Astrocyte of the spinal cord (primary cell): ENCODE measurements around the gene TMEM198.

ENCODE experiments used
- DNase-seq: peaks from one replicate; pipeline ENCODE4 v3.0.0; 2011; ENCODE audit warnings: low read depth, low spot score
- H3K4me3 ChIP-seq: 2 replicates; pipeline ENCODE4 v1.5.1; 2011; ENCODE audit warnings: low read depth, mild to moderate bottlenecking, low read length, moderate library complexity
- CTCF ChIP-seq: IDR thresholded peaks from 2 replicates; pipeline ENCODE4 v1.5.1; 2012; ENCODE audit warnings: low read depth, mild to moderate bottlenecking, low read length, inconsistent platforms
- in situ Hi-C: cut with HindIII; loops from 2 replicates; pipeline ENCODE4 v1.10.0; 2017; ENCODE audit warnings: low sequenced_read_pairs

The TMEM198 gene

GRCh38 chr2:219545943-219546352 is 2.1 kb downstream of the TMEM198 start:
- H3K4me3 ChIP-seq, result no peak overlapping the region
- DNase-seq, result no peak
- in situ Hi-C loops, result no loop called here
- no peak for TF ChIP-seq CTCF

- H3K4me3 ChIP-seq, result no peak overlapping the region
- in situ Hi-C loops, result no loop called here
- no peak for DNase-seq
- TF ChIP-seq CTCF, result no peak
Observed at GRCh38 chr2:219547621-219548020, 3.8 kb downstream of the TMEM198 start.

- no peak for TF ChIP-seq CTCF
- DNase-seq, result no peak
- in situ Hi-C loops, result no loop called here
- H3K4me3 ChIP-seq, result no peak overlapping the region
Observed at GRCh38 chr2:219548990-219549389, 5.2 kb downstream of the TMEM198 start.

DNA sequence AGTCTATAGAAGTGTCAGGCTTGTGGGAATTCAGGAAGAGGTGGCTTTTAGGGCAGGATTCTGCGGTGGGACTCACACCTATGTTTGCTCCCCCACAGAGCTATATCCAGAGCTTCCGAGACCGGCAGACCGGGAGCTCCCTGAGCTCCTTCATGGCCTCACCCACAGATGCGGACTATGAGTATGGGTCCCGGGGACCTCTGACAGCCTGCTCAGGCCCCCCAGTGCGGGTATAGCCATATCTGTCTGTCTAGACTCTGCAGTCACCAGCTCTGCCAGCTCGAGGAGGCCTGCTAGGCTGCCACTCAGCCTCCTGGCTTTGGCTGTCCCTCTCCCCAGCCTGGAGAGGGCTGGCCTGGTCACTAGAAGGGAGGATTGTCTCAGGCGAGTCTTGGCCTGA is 5.8 kb downstream of the TMEM198 start:
- no peak overlapping the region for H3K4me3 ChIP-seq
- DNase-seq, result no peak
- in situ Hi-C loops, result no loop called here
- TF ChIP-seq CTCF, result no peak

DNA sequence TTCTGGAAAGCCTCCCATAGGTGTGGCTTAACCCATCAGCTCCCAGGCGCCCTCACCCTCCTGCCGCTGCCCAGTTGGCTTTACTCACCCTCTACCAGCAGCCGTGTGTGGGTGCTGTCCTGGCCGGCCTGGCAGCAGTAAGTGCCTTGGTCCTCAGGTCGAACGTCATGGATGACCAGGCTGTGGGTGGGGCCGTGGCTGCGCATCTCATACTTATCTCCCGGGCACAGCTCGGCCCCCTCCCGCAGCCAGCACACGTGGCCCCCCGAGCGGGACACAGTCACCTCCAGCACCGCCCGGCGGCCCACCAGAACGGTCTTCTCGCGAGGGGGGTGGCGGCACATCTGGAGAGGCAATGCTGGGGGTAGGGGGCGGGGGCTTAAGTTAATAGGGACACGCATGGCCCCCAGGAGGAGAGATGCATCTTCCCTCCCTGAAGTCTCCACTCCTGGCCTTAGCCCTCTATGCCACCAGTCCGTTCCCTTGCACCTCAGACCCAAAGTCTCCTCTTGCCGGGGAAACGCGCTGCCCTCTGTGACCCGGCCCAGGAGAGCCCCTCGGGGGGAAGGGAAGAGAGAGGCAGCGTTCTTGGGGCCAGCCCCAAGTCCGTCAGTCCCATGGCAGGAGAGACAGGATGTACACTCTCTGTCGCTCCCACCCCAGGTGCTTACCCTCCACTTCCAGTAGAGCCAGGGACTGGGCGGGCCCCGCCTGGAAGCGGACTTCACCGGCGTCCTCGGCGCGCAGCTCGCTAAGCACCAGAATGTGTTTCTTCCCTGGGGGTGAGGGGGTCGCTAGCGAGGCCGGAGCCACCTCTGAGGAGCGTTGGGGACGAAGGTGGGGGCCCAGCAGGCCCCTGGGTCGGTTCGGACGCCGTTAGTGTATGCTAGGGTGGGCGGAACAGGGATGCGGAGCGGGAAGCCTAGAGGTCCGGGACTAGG is 7.9 kb downstream of the TMEM198 start:
- peak; percentile 12 for TF ChIP-seq CTCF
- in situ Hi-C loops, result no loop called here
- DNase-seq, result peak; percentile 23
- peak overlapping the region; percentile 44 for H3K4me3 ChIP-seq

DNA sequence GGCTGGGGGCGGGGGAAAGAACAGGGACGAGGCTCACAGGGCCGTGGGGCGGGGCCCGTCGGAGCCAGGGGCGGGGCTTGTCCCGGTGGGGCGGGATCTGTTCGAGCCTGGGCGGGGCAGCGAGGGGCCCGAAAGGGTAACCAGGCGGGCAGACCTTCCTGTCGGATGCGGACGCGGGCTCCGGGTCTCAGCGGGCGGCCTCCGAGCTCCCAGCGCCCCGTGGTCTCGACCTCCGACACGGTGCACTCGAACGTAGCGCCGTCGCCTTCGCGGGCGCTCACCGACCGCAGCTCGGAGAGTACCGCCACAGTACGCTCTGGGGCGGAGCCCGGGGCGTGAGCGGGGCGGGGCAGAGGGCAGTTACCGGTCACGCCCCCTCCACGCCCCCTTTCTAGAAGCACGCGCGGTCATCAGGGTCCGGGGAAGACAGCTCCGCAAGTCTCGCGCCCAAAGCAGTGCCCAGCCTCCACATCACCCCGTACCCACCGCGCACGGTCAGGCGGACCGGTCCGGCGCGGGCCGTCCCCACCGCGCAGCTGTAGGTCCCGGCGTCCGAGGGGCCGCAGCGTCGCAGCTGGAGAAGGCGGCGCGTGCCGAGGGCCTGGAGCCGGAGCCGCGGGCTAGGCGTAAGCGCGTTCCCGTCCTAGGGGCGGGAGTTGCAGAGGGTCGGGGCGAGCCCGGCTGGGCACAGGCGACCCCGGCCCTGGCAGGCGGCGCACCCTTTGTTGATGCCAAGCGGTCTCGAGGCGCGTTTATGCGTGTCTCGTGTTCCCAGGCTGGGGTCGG is 8.7 kb downstream of the TMEM198 start:
- in situ Hi-C loops, result no loop called here
- DNase-seq, result peak; percentile 78
- TF ChIP-seq CTCF, result no peak
- peak overlapping the region; percentile 44 for H3K4me3 ChIP-seq
